HepG2 (cell line): ENCODE measurements around the gene TUBGCP5. TPM values are rescaled to one million over a fixed set of nuclear protein-coding genes. Genes with fewer than 3 reads are reported as not detected.
A peak's percentile ranks its signal among the peaks of the same experiment; 100 is the strongest.

Experiments
- ARNT2 ChIP-seq: sonication (generic); formaldehyde crosslinking; IDR thresholded peaks from 2 replicates; pipeline ENCODE4 v1.8.0; 2022; ENCODE audit warnings: mild to moderate bottlenecking, low read depth, missing genetic modification reagents, moderate library complexity
- BCLAF1 ChIP-seq: fragments of 450-650 bp; IDR thresholded peaks from 2 replicates; pipeline ENCODE4 v1.6.1; 2017; ENCODE audit warnings: mild to moderate bottlenecking
- BHLHE40 ChIP-seq: IDR thresholded peaks from 2 replicates; pipeline ENCODE4 v1.6.1; 2011; ENCODE audit warnings: low read length, improper control_type of control experiment
- E2F1 ChIP-seq: sonication (generic); formaldehyde crosslinking; IDR thresholded peaks from 2 replicates; pipeline ENCODE4 v1.5.0; 2020; ENCODE audit warnings: missing genetic modification reagents
- ELF1 ChIP-seq: sonication (generic); formaldehyde crosslinking; IDR thresholded peaks from 2 replicates; pipeline ENCODE4 v1.4.0; 2020; ENCODE audit warnings: missing genetic modification reagents
- ELF3 ChIP-seq: IDR thresholded peaks from 2 replicates; pipeline ENCODE4 v1.6.1; 2016; ENCODE audit warnings: missing genetic modification reagents, missing compliant biosample characterization
- HINFP ChIP-seq: sonication (generic); formaldehyde crosslinking; IDR thresholded peaks from 2 replicates; pipeline ENCODE4 v1.4.0; 2020; ENCODE audit warnings: low read depth, mild to moderate bottlenecking, missing genetic modification reagents
- HNF4G ChIP-seq, 2 experiments: sonication (generic) in 1 of 2; formaldehyde crosslinking in 1 of 2; IDR thresholded peaks; 2 replicates each; pipeline versions ENCODE4 v1.4.0 to v1.6.1; 2011 to 2020; ENCODE audit warnings: borderline replicate concordance in 2 of 2, low read depth in 2 of 2, mild to moderate bottlenecking in 2 of 2, low read length in 1 of 2, missing genetic modification reagents in 1 of 2, moderate library complexity in 1 of 2
- IRF1 ChIP-seq: sonication (generic); formaldehyde crosslinking; IDR thresholded peaks from 2 replicates; pipeline ENCODE4 v1.4.0; 2020; ENCODE audit warnings: low read depth, mild to moderate bottlenecking, missing genetic modification reagents
- KMT2B ChIP-seq: IDR thresholded peaks from 2 replicates; pipeline ENCODE4 v1.6.1; 2016; ENCODE audit warnings: missing genetic modification reagents, missing compliant biosample characterization
- TGIF2 ChIP-seq: IDR thresholded peaks from 2 replicates; pipeline ENCODE4 v1.6.1; 2016; ENCODE audit warnings: control low read depth, missing compliant biosample characterization
- YEATS2 ChIP-seq: sonication (generic); formaldehyde crosslinking; IDR thresholded peaks from 2 replicates; pipeline ENCODE4 v1.4.0; 2020; ENCODE audit warnings: missing genetic modification reagents, borderline replicate concordance
- ZBTB14 ChIP-seq: sonication (generic); formaldehyde crosslinking; IDR thresholded peaks from 2 replicates; pipeline ENCODE4 v1.4.0; 2020; ENCODE audit warnings: missing genetic modification reagents
- ZNF121 ChIP-seq: sonication (generic); formaldehyde crosslinking; IDR thresholded peaks from 2 replicates; pipeline ENCODE4 v1.5.0; 2020; ENCODE audit warnings: mild to moderate bottlenecking, missing genetic modification reagents
- ZNF263 ChIP-seq: sonication (generic); formaldehyde crosslinking; IDR thresholded peaks from 2 replicates; pipeline ENCODE4 v1.4.0; 2020; ENCODE audit warnings: missing genetic modification reagents
- ZNF550 ChIP-seq: sonication (generic); formaldehyde crosslinking; IDR thresholded peaks from 2 replicates; pipeline ENCODE4 v1.4.0; 2020; ENCODE audit warnings: mild to moderate bottlenecking, missing genetic modification reagents, borderline replicate concordance
- ZNF576 ChIP-seq: sonication (generic); formaldehyde crosslinking; IDR thresholded peaks from 2 replicates; pipeline ENCODE4 v1.4.0; 2020; ENCODE audit warnings: mild to moderate bottlenecking, missing genetic modification reagents
- ZNF7 ChIP-seq: IDR thresholded peaks from 2 replicates; pipeline ENCODE4 v1.6.1; 2016; ENCODE audit warnings: missing biosample characterization, missing genetic modification reagents
- ZSCAN20 ChIP-seq: sonication (generic); formaldehyde crosslinking; IDR thresholded peaks from 2 replicates; pipeline ENCODE4 v1.4.0; 2020; ENCODE audit warnings: missing genetic modification reagents, mild to moderate bottlenecking, borderline replicate concordance
- polyA plus RNA-seq, 8 experiments: library from polyadenylated mRNA; depleted of rRNA in 3 of 8; stranded (reverse) in 7 of 8; unstranded in 1 of 8; fragments of >200 nt; fragmentation: Illumina TruSeq in 4 of 8; extraction: Trizol in 4 of 8; gene quantifications; 2 replicates each; pipeline versions ENCODE4 v1.2.1 to v1.2.3, GENCODE V29; 2011 to 2016; ENCODE audit warnings: low read depth in 4 of 8, missing spikeins in 1 of 8, mixed read lengths in 1 of 8; ENCODE audit not compliant: insufficient read depth in 1 of 8
- total RNA-seq, 5 experiments: library from RNA; depleted of rRNA; stranded (reverse); fragments of >200 nt; fragmentation: Illumina TruSeq; extraction: Trizol; gene quantifications; 2 replicates each; pipeline ENCODE4 v1.2.3, GENCODE V29; 2016; ENCODE audit warnings: low read depth in 1 of 5

The TUBGCP5 gene
- total and polyA plus RNA-seq, 2 of the 13 experiments (the other 11 are each of a cell fraction or from before 2014, with no cell fraction given) = 7.2 to 25.0 TPM

- TF ChIP-seq HNF4G (IDR thresholded peaks at IDR 0.05; ENCODE audit: borderline replicate concordance, low read depth, low read length) (no peak), HNF4G (CRISPR knock-in tag; IDR thresholded peaks at IDR 0.05; ENCODE audit: borderline replicate concordance, low read depth) (peak; percentile 20; the same call in 1 of the 2 replicates), TGIF2 (CRISPR knock-in tag) (peak; percentile 70; the same call in 1 of the 2 replicates), HINFP (CRISPR knock-in tag) (no peak; the same call in 1 of the 2 replicates), YEATS2 (CRISPR knock-in tag) (no peak), ZNF263 (CRISPR knock-in tag) (no peak), BCLAF1 (no peak), ARNT2 (CRISPR knock-in tag) (no peak), ELF3 (CRISPR knock-in tag) (no peak), KMT2B (CRISPR knock-in tag) (no peak), ZSCAN20 (CRISPR knock-in tag) (0 out of 2 replicates have a peak, but pooled peaks have one; percentile 30), ELF1 (no peak), ZNF576 (CRISPR knock-in tag) (no peak), ZNF121 (CRISPR knock-in tag) (no peak), ZNF7 (CRISPR knock-in tag) (no peak), IRF1 (CRISPR knock-in tag) (no peak), BHLHE40 (no peak), ZNF550 (no peak), ZBTB14 (CRISPR knock-in tag) (no peak), E2F1 (CRISPR knock-in tag) (no peak)
These were observed 59.9 kb downstream of the TUBGCP5 start (continued) for GRCh38 chr15:22979238-22980188.
